GM12878 (cell line): ENCODE results near the gene GRIK4.

Experiments
- EZH2 ChIP-seq: IDR thresholded peaks from 2 replicates; pipeline ENCODE4 v1.6.1; 2012; ENCODE audit warnings: low read depth, mild to moderate bottlenecking, control low read depth, inconsistent platforms, low read length, borderline replicate concordance; ENCODE audit not compliant: control insufficient read depth
- GABPA ChIP-seq: IDR thresholded peaks from 2 replicates; pipeline ENCODE4 v1.6.1; 2014; ENCODE audit warnings: antibody characterized with exemption, low read depth, mild to moderate bottlenecking, inconsistent platforms
- MYC ChIP-seq: IDR thresholded peaks from 2 replicates; pipeline ENCODE4 v1.6.1; 2011; ENCODE audit warnings: mild to moderate bottlenecking, low read length, moderate library complexity, inconsistent platforms; ENCODE audit not compliant: insufficient read depth, insufficient replicate concordance, insufficient read length, severe bottlenecking
- SRF ChIP-seq, 2 experiments: IDR thresholded peaks; 2 replicates each; pipeline ENCODE4 v1.6.1; 2011; ENCODE audit warnings: low read depth in 2 of 2, low read length in 2 of 2, mild to moderate bottlenecking in 1 of 2, moderate library complexity in 1 of 2
- ZNF207 ChIP-seq: fragments of 450-650 bp; IDR thresholded peaks from 2 replicates; pipeline ENCODE4 v1.6.1; 2014; ENCODE audit warnings: antibody characterized with exemption, mild to moderate bottlenecking, borderline replicate concordance
- TF ChIP-seq, protein P1 (sequence below), 3 experiments: IDR thresholded peaks in 2 of 3; conservative IDR thresholded peaks in 1 of 3; 2 replicates each; pipeline ENCODE4 v1.5.1; 2011; ENCODE audit warnings: low read depth in 3 of 3, low read length in 3 of 3, mild to moderate bottlenecking in 3 of 3, control low read depth in 2 of 3, moderate library complexity in 2 of 3, inconsistent platforms in 1 of 3, mixed read lengths in 1 of 3; ENCODE audit not compliant: control insufficient read depth in 2 of 3, insufficient read depth in 1 of 3; ENCODE audit errors: extremely low read depth in 1 of 3
- TF ChIP-seq, protein P2 (sequence below): fragments of 450-650 bp; IDR thresholded peaks from 2 replicates; pipeline ENCODE4 v1.6.1; 2017; ENCODE audit warnings: mild to moderate bottlenecking

DNA sequence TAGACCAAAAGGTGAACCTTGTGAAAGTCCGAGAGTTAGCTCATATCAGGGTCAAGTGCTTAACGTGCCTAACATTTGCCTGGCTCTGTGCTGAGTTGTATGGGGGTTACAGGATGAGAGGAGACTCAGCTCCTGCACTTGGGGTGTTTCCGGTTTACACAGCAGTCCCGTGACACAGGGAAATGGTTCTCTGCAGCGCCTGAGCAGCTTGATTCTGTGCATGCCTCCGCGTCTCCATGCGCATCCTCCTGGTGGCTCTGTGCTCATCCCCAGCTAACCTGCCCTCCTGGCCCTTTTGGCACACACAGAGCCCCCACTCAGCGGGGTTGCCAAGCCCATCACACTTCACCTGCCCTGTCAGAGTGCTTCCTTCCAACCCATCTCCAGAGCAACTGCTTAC, 274.0 kb downstream of the GRIK4 start:
- no peak for TF ChIP-seq EZH2
- no peak for TF ChIP-seq GABPA
- TF ChIP-seq, protein P1, sequence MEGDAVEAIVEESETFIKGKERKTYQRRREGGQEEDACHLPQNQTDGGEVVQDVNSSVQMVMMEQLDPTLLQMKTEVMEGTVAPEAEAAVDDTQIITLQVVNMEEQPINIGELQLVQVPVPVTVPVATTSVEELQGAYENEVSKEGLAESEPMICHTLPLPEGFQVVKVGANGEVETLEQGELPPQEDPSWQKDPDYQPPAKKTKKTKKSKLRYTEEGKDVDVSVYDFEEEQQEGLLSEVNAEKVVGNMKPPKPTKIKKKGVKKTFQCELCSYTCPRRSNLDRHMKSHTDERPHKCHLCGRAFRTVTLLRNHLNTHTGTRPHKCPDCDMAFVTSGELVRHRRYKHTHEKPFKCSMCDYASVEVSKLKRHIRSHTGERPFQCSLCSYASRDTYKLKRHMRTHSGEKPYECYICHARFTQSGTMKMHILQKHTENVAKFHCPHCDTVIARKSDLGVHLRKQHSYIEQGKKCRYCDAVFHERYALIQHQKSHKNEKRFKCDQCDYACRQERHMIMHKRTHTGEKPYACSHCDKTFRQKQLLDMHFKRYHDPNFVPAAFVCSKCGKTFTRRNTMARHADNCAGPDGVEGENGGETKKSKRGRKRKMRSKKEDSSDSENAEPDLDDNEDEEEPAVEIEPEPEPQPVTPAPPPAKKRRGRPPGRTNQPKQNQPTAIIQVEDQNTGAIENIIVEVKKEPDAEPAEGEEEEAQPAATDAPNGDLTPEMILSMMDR (IDR thresholded peaks at IDR 0.05 in 2 of 3, conservative IDR thresholded peaks at IDR 0.05 in 1 of 3; ENCODE audit: control insufficient read depth in 2 of 3, extremely low read depth in 1 of 3, insufficient read depth in 1 of 3, low read depth in 3 of 3, low read length in 3 of 3), result no peak
- TF ChIP-seq, protein P2, sequence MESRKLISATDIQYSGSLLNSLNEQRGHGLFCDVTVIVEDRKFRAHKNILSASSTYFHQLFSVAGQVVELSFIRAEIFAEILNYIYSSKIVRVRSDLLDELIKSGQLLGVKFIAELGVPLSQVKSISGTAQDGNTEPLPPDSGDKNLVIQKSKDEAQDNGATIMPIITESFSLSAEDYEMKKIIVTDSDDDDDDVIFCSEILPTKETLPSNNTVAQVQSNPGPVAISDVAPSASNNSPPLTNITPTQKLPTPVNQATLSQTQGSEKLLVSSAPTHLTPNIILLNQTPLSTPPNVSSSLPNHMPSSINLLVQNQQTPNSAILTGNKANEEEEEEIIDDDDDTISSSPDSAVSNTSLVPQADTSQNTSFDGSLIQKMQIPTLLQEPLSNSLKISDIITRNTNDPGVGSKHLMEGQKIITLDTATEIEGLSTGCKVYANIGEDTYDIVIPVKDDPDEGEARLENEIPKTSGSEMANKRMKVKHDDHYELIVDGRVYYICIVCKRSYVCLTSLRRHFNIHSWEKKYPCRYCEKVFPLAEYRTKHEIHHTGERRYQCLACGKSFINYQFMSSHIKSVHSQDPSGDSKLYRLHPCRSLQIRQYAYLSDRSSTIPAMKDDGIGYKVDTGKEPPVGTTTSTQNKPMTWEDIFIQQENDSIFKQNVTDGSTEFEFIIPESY, result no peak
- no peak for TF ChIP-seq SRF (IDR thresholded peaks at IDR 0.05; ENCODE audit: low read depth in 2 of 2, low read length in 2 of 2)
- no peak for TF ChIP-seq MYC
- TF ChIP-seq ZNF207, result no peak
